ENCODE measurements around the gene USP43.
"Not testable (repeated sequence)": the region's sequence is repeated elsewhere in the genome, so short reads cannot be mapped to it uniquely, and the experiment has no call there.

The USP43 gene

DNA sequence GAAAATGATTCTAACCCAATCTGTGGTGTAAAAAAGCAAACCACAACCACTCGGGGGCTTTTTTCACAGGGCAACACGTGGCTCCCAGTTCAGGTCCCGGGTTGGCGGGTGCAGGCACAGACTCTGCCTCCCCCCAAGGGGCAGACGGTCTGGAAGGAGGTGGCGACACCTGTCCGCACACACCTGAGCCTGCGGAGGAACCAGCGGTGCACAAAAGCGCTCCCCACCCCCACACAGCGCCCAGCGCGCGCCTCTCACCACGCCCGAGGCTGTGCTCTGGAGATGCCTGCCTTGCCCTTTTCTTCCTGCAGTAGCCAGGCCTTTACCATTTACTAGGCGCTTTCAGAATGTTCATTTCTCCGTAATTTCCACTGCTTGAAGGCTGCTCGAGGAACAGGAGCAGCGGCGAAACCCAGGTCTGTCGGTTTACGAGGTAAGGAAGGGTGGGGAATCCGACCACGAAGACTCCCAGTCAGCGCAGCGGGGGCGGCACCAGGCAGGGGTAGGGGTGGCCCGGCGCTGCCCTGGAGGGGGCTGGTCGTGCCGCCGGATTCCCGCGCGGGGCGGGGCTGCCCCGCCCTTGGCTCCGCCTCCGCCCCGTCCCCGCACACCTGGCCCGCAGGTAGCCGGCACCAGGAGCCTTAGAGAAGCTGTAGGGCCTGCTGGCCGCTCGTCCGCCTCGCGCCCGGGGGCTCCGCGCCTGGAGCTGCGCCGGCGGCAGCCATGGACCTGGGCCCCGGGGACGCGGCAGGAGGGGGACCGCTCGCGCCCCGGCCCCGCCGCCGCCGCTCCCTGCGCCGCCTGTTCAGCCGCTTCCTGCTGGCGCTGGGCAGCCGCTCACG, at the start of gene USP43:
Gene USP43 (plus strand): TSS at position 608 of the 842 bp plus-strand sequence. CDS start 116 bp downstream, at position 724.
- no peak for DNase-seq (ENCODE audit: low read depth in 2 of 2, low spot score in 1 of 2)

DNA sequence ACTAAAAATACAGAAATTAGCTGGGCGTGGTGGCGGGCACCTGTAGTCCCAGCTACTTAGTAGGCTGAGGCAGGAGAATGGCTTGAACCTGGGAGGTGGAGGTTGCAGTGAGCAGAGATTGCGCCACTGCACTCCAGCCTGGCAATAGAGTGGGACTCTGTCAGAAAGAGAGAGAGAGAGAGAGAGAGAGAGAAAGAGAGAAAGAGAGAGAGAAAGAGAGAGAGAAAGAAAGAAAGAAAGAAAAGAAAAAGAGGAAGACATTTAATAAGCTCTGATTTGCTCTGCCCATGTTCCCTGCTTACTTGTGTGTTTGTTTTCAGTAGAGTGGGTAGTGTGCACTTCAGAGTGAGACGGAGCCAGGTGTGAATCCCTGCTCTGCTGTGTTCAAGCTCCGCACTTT, 47.7 kb upstream of the USP43 start:
- DNase-seq (ENCODE audit: low read depth in 2 of 2, low spot score in 1 of 2) = not testable (repeated sequence)

- DNase-seq (ENCODE audit: low read depth in 2 of 2, low spot score in 1 of 2) = no peak
These were observed 46.7 kb upstream of the USP43 start for GRCh38 chr17:9598661-9599060.

GRCh38 chr17:9604583-9604982, 40.7 kb upstream of the USP43 start:
- DNase-seq (ENCODE audit: low read depth in 2 of 2, low spot score in 1 of 2) = not testable (repeated sequence)

DNA sequence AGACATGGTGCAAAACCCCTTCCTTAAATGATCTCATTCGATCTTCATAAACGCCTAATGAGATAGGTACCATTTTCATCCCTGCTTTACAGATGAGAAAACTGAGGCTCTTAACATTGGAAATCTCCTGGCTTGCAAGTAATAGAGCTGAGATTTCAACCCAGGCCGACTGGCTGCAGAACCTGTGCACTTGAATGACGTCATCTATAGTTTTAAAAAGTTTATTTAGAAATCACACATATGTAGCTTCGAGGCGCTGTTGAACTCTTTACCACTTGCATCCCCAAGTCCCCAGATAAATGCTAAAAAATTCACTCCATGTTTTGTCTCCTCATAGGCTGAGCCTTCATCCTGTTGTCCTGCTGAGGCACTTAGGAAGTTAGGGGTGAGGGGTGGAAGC, 38.9 kb upstream of the USP43 start:
- no peak for DNase-seq (ENCODE audit: low read depth in 2 of 2, low spot score in 1 of 2)

GRCh38 chr17:9607058-9607457, 38.3 kb upstream of the USP43 start:
- not testable (repeated sequence) for DNase-seq (ENCODE audit: low read depth in 2 of 2, low spot score in 1 of 2)

DNA sequence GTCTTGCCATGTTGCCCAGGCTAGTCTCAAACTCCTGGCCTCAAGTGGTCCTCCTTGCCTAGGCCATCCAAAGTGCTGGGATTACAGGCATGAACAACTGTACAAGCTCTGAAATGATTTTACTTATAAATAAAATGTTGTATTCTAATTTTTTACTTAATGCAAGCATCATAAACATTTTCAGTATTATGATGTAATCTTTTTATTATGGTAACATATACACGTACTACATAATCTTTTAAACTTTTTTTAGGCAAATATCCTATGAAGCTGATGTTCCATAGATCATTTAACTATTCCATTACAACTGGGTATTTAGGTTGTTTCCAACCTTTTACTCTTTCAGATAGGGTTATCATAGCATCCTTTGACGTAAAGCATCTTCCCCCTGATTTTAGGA, 33.8 kb upstream of the USP43 start:
- no peak for DNase-seq (ENCODE audit: low read depth in 2 of 2, low spot score in 1 of 2)

DNA sequence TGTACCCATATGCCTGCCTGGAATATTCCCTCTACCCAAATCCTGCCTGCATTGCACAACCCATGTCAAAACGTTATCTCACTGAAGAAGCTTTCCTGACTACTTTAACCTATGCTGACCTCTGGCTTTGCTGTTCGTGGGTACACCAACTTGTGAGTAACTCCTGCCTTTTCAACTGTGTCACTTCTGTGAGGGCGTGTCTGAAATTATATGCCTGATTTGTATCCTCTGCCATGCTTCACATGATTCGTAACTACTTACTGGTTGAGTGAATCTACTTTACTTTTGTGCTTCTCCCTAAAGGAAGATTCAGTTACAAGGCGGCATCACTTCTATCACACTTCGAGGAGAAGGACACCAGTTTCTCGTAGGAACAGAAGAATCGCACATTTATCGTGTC, 33.3 kb upstream of the USP43 start:
- DNase-seq (ENCODE audit: low read depth in 2 of 2, low spot score in 1 of 2) = no peak

DNA sequence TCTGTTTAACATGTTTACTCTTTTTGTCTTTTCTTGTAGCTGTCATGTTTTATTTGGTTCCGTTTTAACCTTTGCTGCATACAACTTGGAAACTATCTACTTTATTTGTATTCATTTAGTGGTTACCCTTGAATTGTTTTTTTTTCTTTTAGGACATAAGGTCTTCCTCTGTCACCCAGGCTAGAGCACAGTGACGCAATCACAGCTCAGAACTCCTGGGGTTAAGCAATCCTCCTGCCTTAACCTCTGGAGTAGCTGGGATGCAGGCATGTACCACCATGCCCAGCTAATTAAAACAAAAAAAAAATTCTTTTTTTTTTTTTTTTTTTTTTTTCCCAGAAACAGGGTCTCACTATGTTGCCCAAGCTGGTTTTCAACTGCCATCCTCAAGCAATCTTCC, 29.8 kb upstream of the USP43 start:
- no peak for DNase-seq (ENCODE audit: low read depth in 2 of 2, low spot score in 1 of 2)

DNA sequence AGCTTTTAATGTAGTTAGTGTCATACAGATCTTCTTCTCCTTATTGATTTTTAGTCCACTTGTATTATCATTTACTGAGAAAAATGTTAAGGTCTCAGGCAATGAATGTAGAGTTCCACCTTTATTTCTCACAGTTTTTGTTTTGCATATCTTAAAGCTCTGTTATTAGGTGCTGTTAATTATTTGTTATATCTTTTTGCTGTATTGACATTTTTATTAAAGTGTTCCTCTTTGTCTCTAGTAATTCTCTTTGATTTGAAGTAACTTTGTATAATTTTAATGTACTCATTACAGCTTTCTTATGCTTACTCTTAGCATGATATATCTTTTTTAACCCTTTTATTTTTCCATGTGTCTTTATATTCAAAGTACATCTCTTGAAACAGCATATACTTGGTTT, 22.4 kb upstream of the USP43 start:
- DNase-seq (ENCODE audit: low read depth in 2 of 2, low spot score in 1 of 2) = no peak

GRCh38 chr17:9628509-9628908, 16.8 kb upstream of the USP43 start:
- no peak for DNase-seq (ENCODE audit: low read depth in 2 of 2, low spot score in 1 of 2)

DNA sequence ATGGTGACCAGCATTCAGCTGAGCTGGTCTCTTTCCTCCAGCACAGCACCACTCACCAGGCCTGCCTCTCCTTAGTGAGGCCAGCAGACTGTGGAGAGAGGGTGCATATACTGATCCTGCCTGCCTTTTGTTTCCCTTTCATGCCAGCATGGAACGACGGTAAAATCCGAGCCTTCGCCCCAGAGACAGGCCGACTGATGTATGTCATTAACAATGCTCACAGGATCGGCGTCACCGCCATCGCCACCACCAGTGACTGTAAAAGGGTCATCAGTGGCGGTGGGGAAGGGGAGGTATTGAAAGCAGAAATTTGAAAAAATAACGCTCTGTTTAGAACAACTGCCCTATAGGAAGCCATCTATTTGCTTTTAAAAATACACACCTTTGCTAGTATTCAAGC, 12.6 kb upstream of the USP43 start:
- DNase-seq (ENCODE audit: low read depth in 2 of 2, low spot score in 1 of 2) = no peak

DNA sequence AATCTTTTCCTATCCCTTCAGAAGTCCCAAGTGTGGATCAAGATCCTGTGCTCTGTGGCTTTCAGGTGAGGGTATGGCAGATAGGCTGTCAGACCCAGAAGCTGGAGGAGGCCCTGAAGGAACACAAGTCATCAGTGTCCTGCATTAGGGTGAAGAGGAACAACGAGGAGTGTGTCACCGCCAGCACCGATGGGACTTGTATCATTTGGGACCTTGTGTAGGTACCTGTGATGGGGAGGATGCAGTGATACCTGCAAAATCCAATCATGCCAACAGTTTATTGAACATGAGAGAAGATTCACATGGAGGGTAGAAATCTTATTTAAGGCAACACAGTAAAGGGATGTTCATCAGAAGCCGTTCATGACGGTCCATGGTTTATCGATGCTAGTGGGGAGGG, 10.0 kb upstream of the USP43 start:
- DNase-seq (ENCODE audit: low read depth in 2 of 2, low spot score in 1 of 2) = no peak

DNA sequence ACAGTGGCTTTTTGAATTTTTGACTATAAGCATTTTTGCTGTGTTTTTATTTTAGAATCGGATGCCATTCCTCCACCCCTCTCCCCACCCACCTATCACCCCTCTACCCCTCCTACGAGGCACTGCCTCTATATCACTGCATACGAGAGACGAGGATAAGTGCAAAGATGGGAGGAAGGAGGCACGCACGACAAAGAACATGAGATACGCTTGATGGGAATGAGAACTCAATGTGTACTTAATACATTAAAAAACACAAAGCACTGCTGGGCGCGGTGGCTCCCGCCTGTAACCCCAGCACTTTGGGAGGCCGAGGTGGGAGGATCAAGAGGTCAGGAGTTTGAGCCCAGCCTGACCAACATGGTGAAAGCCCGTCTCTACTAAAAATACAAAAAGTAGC, 8.8 kb upstream of the USP43 start:
- no peak for DNase-seq (ENCODE audit: low read depth in 2 of 2, low spot score in 1 of 2)

DNA sequence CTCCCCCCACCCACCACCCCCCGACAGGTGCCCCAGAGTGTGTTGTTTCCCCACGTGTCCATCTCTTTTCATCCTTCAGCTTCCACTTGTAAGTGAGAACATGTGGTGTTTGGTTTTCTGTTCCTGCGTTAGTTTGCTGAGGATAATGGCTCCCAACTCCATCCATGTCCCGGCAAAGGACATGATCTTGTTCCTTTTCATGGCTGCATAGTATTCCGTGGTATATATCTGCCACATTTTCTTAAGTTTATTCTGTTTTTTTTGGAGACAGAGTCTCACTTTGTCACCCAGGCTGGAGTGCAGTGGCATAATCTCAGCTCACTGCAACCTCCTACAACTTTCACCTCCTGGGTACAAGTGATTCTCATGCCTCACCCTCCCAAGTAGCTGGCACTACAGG, 4.9 kb upstream of the USP43 start:
- not testable (repeated sequence) for DNase-seq (ENCODE audit: low read depth in 2 of 2, low spot score in 1 of 2)

GRCh38 chr17:9643611-9644010, 1.7 kb upstream of the USP43 start:
- DNase-seq (ENCODE audit: low read depth in 2 of 2, low spot score in 1 of 2) = no peak

DNA sequence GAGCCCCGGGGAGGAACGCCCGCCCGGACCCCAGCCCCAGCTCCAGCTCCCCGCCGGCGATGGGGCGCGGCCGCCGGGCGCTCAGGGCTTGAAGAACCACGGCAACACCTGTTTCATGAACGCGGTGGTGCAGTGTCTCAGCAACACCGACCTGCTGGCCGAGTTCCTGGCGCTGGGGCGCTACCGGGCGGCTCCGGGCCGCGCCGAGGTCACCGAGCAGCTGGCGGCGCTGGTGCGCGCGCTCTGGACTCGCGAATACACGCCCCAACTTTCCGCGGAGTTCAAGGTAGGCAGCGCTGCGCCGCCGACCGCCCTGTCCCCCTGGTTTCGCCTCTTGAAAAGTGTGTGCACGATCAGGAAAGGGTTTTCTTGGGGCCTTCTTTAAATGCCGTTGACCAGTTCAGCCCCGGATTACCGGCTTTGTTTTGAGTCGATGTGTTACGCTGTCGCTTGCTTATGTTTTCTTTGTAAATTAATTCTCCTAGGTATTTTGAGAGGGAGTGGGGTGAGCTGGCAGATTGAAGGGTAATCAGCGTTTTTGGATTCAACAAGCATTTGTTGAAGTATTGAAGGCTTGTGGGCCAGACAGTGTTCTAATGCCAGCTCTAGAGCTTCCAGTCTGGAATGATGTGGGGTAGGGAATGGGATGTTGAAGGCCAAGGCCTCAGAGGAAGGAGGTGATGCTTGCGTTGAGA, 681 bp downstream of the USP43 start:
- no peak for DNase-seq (ENCODE audit: low read depth in 2 of 2, low spot score in 1 of 2)

DNA sequence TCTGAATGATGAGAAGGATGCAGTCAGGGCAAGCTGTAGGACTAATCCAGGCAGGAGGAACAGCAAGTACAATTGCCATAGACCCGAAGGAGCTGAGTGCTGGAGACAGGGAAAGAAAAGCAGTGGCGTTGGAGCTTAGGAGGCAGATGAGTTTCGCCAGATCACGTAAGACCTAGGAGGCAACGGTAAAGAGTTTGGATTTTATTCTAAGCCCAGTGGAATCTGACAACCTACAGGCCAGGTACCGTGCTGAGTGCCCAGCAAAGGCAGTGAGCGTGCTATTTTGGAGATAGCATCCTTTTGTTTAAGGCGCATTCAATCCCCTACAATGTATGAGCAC, 1.2 kb downstream of the USP43 start:
- no peak for DNase-seq (ENCODE audit: low read depth in 2 of 2, low spot score in 1 of 2)

DNA sequence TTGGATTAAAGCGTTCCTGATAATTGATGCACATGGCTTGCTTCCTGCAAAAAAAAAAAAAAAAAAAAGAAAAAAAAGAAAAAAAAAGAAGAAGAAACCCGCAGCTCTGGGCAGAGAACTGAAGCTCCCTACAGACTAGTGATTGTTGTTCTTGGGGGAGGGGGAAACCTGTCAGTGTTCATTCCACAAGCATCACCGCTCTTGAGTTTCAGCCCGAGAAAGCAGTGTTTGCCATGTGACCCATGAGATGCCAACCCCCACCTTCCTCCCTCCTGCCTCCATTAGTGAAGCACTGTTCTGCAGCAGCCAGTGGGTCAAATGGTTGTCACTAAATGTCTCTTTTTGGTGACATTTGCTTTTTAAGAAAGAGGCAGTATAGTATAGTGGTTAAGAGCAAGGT, 1.7 kb downstream of the USP43 start:
- DNase-seq (ENCODE audit: low read depth in 2 of 2, low spot score in 1 of 2) = no peak

GRCh38 chr17:9648521-9649110, 3.3 kb downstream of the USP43 start:
- DNase-seq (ENCODE audit: low read depth in 2 of 2, low spot score in 1 of 2) = no peak

DNA sequence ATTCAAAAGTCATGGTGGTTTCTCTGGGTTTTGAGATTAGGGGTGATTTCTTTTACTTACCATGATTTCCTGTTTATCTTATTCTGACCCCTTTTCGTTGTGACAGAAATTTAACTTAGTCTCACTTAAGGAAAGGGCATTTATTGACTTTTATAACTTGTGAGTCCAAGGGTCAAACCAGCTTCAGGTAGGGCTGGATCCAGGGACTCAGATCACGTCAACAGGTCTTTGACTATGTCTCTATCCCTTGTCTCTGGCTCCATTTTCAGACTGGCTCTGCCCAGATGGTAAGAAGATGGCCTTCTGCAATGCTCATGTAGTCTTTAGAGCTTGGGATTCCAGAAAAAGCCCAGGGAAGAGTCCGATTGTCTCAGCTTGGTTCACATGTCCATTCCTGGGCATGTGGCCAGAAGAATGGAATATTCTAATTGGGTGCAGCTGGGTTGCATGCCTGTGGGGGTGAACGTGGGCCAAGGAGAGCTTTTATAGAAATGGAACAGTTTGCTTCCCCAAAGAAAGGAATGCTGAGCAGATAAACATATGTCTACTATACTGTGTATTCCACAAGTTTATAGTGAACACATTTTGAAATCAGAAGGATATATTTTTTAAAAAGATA, 13.4 kb downstream of the USP43 start:
- DNase-seq (ENCODE audit: low read depth in 2 of 2, low spot score in 1 of 2) = no peak

- no peak for DNase-seq (ENCODE audit: low read depth in 2 of 2, low spot score in 1 of 2)
These were observed 15.7 kb downstream of the USP43 start for GRCh38 chr17:9661027-9661426.
